Ecto neural progenitor cell (in vitro differentiated cells): ENCODE measurements around the gene KLF17.
"Not testable (repeated sequence)": the region's sequence is repeated elsewhere in the genome, so short reads cannot be mapped to it uniquely, and the experiment has no call there.

Experiments used
- DNase-seq: peaks from one replicate; pipeline ENCODE4 v3.0.0-alpha.2; 2018; ENCODE audit warnings: low spot score

The KLF17 gene

DNA sequence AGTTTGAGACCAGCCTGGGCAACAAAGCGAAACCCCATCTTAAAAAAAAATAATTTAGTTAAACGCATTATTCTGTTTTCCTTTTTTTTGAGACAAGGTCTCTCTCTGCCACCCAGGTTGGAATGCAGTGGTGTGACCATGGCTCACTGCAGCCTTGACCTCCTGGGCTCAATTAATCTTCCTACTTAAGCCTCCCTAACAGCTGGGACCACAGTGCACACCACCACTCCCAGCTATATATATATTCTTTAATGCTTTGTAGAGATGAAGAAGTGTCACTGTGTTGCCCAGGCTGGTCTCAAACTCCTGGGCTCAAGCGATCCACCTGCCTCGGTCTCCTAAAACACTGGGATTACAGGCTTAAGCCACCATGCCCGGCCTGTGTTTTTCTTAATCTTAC lies 7.7 kb upstream of the KLF17 start:
- no peak for DNase-seq

DNA sequence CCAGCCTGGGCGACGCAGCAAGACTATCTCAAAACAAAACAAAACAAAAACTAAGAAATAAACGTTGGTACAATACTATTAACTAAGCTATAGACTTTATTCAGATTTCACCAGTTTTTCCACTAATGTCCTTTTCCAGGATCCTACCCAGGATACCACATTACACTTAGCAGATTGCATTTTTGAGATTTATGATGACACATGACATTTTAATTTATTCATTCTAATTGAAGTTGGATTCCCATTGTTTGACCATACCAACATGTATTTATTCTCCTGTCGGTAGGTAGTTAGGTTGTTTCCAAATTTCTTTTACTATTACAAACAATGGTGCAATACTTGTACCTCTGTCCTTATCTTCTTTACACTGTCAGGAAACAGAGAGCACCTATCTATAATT lies 6.8 kb upstream of the KLF17 start:
- DNase-seq, result no peak

DNA sequence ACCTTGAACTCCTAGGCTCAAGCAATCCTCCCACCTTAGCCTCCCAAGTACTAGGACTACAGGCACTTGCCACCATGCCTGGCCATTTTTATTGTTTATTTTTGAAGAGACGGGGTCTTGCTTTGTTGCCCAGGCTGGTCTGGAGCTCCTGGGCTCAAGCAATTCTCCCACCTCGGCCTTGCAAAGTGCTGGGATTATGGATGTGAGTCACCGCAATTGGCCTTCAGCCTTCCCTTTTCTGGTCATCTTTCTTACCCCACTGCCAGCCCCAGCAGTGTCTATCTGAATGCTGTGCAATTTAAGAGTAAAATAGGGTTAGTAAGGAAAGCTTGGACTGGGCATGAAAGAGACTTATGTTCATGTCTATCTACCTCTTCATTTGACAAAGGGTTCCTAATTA lies 6.1 kb upstream of the KLF17 start:
- DNase-seq, result no peak

DNA sequence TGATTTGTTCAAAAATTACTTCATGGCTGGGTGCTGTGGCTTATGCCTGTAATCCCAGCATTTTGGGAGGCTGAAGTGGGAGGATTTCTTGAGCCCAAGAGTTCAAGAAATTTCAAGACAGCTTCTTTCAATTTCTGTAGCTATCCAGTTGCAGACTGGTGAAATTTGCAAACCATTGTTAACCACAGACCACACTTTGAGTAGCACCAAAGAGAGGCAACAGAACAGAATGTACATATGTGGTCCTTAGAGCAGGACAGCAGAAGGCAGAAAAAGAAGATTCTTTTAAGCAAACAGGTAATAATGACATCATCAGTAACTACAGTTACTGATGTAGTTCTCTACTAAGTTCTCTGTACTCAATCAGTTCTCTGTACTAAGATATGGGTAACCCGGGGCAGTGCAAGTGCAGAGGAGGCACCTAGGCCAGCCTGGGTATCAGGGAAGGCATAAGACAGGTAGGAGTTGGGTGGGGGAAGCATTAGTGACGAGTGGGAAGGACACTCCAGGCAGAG lies 5.5 kb upstream of the KLF17 start:
- DNase-seq, result no peak

DNA sequence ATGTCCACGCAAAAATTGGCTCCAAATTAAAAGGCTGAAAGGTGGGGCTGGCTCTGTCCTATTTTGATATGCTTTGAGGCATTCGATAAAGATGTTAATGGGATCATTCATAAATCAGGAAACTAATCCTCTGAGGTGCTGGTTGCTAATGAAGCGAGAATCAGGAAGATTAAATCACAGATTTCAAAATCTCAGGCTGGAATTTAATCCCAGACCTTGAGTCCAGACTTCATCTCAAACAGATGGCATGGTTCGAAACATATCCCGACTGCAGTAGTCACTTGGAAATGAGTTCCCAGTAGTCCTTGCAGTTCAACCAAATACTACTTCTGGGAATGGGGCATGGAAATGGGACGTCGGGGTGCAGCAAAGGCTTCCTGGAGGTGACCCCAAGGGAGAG lies 4.5 kb upstream of the KLF17 start:
- DNase-seq, result no peak

DNA sequence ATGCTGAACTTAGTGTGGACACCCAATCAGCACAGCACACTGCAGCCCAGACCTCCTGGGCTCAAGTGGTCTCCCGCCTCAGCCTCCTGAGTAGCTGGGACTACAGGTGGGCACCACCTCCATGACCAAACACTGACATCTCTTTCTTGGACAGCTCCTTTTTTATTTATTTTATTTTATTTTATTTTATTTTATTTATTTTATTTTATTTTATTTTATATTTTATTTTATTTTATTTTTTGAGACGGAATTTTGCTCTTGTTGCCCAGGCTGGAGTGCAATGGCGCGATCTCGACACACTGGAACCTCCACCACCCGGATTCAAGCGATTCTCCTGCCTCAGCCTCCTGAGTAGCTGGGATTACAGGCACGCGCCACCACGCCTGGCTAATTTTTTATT lies 1.3 kb upstream of the KLF17 start:
- not testable (repeated sequence) for DNase-seq

DNA sequence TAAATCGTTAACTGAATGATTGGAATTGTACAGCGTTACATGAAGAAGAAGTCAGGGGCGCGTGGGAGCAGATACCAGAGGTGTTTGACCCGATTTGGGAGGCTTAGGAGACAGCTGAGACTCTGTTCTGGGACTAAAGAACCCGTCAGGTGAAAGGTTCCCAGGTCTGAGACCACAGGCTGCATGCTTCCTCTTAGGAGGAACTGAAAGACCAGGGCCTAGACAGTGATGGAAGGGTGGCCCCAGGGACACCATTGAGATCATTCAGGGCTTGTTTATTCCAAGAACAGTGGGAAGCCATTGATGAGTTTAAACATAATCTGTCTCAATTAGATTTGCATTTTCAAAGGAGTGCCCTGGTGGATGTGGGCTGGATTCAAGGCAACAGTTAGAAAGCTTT lies 904 bp downstream of the KLF17 start:
- DNase-seq, result no peak

DNA sequence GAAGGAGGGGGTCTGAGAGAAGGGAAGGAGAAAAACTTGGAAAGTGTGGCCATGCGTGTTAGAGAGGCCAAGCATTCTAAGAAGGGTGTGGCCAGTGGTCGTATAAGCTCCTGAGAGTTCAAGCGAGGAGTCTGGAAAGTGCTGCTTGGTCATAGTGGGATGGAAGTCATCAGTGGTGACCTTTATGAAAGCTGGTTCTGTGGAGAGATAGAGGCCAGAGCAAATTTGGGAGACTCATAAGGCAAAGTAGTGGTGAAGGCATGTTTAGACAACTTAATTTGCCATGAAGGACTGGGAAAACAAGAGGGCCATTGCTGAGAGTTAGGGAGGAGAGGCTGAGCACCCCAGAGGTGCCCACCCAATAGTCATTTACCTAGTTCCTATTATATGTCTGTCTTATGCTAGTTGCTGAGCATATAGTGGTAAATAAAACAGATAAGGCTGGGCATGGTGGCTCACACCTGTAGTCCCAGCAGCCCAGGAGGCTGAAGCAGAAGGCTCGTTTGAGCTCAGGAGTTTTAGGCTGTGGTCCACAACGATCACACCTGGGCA lies 1.9 kb downstream of the KLF17 start:
- DNase-seq, result no peak

DNA sequence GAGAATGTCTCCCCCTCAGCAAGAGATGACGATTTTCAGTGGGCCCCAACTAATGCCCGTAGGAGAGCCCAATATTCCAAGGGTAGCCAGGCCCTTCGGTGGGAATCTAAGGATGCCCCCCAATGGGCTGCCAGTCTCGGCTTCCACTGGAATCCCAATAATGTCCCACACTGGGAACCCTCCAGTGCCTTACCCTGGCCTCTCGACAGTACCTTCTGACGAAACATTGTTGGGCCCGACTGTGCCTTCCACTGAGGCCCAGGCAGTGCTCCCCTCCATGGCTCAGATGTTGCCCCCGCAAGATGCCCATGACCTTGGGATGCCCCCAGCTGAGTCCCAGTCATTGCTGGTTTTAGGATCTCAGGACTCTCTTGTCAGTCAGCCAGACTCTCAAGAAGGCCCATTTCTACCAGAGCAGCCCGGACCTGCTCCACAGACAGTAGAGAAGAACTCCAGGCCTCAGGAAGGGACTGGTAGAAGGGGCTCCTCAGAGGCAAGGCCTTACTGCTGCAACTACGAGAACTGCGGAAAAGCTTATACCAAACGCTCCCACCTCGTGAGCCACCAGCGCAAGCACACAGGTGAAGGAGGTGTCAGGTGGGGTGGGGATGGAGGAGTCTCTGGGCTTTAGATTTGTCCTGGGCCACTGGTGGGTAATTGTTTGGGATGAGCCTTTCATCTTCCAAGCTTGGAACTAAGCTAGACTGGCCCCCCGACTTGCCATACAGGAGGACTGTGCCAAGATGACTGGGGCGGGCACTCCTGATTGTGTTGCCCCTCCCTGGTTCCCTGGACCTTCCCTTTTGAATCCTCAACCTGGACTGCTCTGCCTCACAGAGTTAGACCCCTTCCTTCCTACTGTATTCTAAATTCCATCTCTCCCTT lies 11.2 kb downstream of the KLF17 start:
- no peak for DNase-seq

DNA sequence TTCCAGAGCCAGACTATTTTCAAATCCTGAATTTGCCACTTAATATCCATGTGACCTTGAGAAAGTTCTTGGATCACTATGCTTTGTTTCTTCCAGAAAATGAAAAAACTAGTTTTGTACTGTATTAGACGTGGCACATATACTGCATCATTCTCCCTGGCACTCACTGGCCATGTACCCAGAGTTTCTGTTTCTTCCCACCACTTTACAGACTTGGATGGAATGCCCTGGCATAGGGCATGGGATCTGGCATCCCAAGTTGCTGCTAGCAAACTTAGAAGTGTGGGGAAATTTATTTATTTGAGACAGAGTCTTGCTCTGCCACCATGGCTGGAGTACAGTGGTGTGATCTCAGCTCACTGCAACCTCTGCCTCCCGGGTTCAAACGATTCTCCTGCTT lies 12.8 kb downstream of the KLF17 start:
- DNase-seq, result no peak

DNA sequence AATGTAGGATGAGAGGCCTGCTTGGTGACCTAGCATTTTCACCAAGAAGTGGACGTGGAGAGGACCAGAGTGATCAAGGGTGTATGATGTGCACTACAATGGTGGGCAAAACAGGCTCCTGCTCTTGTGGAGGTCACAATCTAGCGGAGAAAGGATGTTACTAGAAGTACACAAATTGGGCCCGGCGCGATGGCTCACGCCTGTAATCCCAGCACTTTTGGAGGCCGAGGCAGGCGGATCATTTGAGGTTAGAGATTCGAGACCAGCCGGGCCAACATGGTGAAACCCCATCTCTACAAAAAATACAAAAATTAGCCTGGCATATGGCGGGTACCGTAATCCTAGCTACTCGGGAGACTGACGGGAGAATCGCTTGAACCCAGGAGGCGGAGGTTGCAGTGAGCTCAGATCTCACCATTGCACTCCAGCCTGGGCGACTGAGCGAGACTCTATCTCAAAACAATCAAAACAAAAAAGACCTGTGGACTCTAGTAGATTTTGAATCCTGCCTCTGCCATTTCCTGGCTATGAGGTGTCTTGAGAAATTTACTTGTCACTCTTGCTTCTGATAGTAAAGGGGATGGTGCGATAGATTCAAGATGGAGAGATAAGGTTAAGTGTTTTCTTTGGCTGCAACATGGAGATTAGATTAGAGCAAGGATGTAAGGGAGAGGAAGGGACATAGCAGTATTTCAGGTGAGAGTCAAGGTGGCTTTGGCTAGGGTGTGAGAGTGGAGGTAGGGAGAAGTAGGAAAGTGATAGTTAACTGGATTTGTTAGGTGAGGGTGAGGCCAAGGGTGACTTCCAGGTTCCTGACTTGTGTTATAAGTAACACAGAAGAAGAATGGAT lies 15.7 kb downstream of the KLF17 start:
- DNase-seq, result no peak

DNA sequence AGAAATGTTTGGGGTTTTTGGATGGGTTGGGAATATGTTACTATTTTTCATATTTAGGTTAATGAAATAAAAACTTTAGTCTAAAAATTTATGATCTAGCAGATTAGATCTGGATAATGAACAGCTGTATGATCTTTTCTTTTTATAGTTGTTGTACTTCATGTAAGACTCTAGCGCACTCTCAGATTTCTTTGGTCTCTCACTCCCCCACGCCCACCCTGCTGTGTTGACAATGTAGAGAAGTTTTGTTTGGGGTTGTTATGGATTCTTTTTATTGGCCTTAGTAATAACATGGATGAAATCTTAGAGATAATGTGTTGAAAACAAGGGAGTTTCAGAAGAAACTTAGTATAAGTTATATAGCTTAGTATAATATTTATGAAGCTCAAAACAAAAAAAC lies 17.3 kb downstream of the KLF17 start:
- DNase-seq, result no peak

DNA sequence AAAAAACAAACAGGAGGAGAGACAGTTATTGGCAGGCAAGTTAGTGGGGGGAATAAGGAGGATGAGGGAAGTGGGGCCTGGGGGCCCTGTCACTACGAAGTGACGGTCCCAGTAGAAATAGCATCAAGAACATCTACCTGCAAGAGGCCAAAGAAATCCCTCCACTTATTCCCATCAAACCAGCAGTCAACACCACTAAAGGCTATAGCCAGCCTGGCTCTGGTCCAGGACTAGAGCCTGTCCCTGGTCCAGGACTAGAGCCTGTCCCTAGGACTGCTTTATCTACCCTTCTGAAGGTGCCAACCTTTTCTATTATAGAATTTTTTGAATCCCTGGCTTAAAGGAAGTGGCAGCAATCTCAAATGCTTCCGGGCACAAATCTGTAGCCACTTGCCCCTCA lies 19.6 kb downstream of the KLF17 start:
- no peak for DNase-seq

DNA sequence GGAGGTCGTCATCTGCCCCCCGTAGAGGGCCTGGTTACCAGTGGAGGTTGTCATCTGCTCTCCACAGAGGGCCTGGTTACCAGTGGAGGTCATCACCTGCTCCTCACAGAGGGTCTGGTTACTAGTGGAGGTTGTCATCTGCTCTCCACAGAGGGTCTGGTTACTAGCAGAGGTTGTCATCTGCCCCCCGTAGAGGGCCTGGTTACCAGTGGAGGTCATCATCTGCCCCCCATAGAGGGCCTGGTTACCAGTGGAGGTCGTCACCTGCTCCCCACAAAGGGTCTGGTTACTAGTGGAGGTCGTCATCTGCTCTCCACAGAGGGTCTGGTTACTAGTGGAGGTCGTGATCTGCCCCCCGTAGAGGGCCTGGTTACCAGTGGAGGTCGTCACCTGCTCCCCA lies 20.9 kb downstream of the KLF17 start:
- not testable (repeated sequence) for DNase-seq

DNA sequence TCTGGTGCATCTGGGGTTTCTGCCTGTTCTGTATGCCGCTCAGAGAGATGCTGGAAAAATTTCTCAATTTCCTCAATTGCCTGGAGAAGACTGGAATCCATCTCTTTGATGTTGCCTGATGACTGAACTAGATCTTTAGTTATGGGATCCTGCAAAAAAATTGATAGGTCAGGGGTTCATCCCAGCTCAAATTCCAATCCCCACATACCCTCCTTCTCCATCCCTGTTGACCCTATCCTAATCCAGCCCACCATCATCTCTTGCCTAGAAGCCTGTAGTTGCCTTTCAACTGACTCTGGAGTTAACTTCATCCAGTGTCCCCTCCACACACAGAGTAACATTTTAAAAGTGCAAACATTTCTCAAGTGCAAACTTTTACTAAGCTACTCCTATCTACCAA lies 22.9 kb downstream of the KLF17 start, which contains the start of gene KLF18:
Gene KLF18 (minus strand): TSS at position 101 of the 400 bp plus-strand sequence. CDS start 0 bp downstream, at position 101.
- no peak for DNase-seq

DNA sequence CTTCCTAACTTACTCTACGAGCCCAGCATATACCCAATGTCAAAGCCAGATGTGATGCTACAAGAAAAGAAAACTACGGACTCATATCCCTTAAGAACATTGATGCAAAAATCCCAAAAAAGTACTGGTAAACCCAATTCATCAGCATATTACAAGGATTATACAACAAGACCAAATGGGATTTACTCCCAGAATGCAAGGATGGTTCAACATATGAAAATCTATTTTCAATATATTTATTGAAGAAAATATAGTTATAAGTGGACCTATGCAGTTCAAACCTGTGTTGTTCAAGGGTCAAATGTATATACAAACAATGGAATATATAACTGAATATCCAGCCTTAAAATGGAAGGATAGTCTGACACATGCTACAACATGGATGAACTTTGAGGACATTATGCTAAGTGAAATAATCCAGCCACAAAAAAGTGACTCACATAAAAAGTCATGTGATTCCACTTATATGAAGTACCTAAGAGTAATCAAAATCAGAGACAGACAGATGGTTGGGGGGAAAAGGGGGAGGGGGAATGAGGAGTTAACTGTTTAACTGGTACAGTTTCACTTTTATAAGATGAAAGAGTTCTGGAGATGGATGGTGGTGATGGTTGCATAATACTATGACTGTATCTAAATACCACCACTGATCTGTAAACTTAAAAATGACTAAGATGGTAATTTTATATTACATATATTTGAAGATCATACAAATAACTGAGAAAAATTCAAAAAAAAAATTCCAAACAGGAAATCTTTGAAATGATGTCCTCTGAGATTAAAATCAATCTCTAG lies 26.5 kb downstream of the KLF17 start:
- DNase-seq, result no peak

DNA sequence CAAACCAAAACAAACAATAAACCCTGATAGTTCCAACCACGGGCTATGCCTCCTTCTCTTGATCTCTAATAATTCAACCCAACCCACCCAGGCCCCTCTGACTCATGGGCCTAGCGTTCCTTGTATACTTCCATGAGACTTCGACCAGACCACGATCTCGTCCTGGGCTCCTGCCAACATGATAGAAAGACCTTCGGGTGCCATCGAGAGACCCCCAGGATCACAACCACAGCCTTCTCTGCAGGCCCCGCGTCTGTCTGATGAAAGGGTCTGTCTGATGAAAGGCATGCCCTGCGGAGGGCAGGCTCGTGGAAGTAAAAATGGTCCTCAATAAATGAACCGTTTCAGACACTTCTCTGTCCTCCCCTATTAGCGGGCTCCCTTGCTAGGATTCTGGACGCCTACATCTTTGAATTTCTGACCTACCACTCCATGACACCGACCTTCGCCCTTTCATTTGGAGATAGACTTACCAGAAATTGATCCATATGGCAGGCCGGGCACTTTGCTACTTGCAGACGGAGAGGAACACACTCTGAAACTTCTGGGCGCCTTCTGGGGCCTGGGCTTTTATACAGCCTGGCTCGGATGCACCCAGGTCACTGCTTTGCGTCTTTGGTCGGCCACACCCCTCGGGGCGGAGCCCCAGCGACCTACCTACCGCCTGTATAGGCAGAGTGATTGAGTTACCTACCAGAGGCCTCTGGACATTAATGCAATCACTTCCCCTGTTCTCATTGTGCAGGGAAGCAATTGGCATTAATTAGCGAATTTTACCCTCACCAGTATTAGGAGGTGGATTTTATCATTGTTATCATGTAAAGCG lies 28.1 kb downstream of the KLF17 start:
- no peak for DNase-seq

DNA sequence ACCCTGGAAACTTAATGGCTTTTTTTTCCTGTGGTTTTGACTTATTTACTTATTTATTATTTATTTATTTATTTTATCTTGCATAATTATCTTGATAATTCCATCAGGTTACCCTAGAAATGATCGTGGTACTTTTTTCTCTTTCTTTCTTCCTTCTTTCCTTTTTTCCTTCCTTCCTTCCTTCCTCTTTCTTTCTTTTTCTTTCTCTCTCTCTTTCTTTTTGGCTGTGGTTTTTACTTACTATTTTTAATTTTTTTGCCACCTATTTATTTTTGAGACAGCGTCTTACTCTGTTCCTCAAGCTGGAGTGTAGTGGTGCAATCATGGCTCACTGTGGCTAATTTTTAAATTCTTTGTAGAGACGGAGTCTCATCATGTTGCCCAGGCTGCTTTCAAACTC lies 29.0 kb downstream of the KLF17 start:
- DNase-seq, result no peak

DNA sequence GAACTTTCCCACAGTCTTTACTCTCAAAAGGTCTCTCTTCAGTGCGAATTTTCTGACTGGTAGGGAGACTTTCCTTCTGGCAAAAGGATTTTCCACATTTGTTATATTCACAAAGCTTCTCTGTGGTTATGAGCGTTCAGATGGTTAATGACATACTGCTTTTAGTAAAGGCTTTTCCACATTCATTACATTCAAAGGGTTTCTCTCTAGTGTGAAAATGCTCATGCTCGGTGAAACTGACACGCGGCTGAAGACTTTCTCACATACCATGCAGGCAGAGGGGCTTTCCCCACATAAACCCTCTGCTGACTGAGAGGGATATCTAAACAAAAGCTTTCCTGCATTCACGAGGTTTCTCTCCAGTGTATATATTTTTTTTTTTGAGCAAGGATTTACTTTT lies 32.7 kb downstream of the KLF17 start:
- DNase-seq, result no peak

DNA sequence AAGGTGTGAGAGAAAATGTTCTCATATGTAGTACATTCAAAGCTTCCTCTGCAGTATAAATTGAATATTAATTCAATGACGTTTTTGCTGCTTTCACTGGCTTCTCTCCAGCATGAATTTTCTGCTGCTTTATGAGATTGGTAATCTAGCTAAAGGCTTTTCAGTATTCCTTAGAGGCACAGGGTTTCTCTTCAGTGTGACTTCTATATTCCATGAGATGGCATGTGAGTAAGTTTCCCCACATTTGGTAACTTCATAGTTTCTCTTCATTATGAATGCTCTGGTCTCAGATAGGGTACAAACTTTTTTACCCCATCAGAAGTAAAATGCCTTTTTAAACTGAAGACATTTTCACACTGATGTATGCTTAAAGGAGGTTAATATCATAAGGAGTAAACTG lies 33.2 kb downstream of the KLF17 start:
- no peak for DNase-seq

DNA sequence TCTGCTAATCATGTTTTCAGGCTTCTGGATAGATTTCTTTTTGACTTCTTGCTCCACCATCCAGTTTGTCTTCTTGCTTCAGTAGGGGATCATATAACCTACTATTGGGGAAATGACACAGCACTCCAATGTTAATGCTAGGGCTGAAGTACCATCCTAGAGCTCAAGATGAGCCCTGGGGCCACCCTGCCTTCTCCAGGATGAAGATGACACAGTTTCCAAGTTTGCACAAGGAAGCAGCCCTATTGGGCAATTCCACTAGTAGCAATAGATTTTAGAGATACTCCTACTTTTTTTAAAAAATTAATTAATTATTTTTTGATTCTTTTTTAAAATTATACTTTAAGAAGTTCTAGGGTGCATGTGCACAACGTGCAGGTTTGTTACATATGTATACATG lies 34.1 kb downstream of the KLF17 start:
- DNase-seq, result no peak
